ENCODE measurements around the gene CMTM5. TPM values are rescaled to one million over a fixed set of nuclear protein-coding genes. Genes with fewer than 3 reads are reported as not detected.

CMTM5 gene
- total and polyA plus RNA-seq, 8 donors: 0.61 to 1.3 (median 1.1) TPM; not detected in 4

DNA sequence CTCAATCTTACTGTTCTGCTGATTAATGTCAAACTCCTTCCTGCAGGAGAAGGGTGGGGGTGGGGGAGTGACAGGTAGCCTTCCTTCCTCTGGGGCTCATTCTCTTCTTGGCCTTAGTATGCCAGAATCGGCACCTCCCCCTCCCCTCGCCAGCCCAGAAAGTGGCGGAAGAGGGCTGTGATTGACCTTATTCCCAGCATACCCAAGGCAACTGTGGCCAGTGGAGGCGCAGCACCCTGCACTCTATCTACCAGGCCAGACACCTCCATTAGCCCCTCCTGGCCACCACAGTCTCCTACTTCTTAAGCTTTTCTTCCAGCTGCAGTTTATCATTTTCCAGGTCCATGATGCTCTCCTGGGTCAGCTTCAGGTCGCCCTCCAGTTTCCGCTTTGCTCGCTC is 15.8 kb downstream of the CMTM5 start:
- Histone ChIP-seq H3K9me3 (no peaks in the 10 kb centered on the region), H3K27me3 (peaks cover 0 to 9% (median 0%) of the 10 kb centered on the region in 3 donors), H3K36me3 (no peaks in the 10 kb centered on the region), H3K27ac (no peak overlapping the region), H3K4me1 (no peaks in the 10 kb centered on the region), H3K4me3 (no peak overlapping the region)
- intact Hi-C loops (cut with DNase I; ENCODE audit: low total_unique reads): no loop called here
- no peak for DNase-seq
- WGBS, 5 donors: 70 to 79% (median 77%) methylated on average over 7 of the region's 7 CpGs
- TF ChIP-seq EP300 (IDR thresholded peaks at IDR 0.05) (no peak), POLR2AphosphoS5 (IDR thresholded peaks at IDR 0.05) (no peak), CTCF (IDR thresholded peaks at IDR 0.05) (no peak), POLR2A (IDR thresholded peaks at IDR 0.05) (no peak)

GRCh38 chr14:23396126-23396525 is 19.3 kb downstream of the CMTM5 start:
- no peak overlapping the region for H3K27ac ChIP-seq
- TF ChIP-seq EP300 (IDR thresholded peaks at IDR 0.05): no peak
- TF ChIP-seq POLR2A (IDR thresholded peaks at IDR 0.05): no peak
- no peak for TF ChIP-seq POLR2AphosphoS5 (IDR thresholded peaks at IDR 0.05)
- no peak for TF ChIP-seq CTCF (IDR thresholded peaks at IDR 0.05)
- 84 to 93% (median 91%) methylated on average over 10 of the region's 10 CpGs for WGBS, 5 donors
- H3K9me3 ChIP-seq: no peaks in the 10 kb centered on the region
- intact Hi-C loops (cut with DNase I; ENCODE audit: low total_unique reads): no loop called here
- DNase-seq: no peak
- H3K36me3 ChIP-seq: no peaks in the 10 kb centered on the region
- H3K27me3 ChIP-seq: peaks cover 0 to 4% (median 0%) of the 10 kb centered on the region in 3 donors
- no peak overlapping the region for H3K4me3 ChIP-seq
- H3K4me1 ChIP-seq: no peaks in the 10 kb centered on the region

GRCh38 chr14:23396781-23397407 is 20.0 kb downstream of the CMTM5 start:
- no peaks in the 10 kb centered on the region for H3K9me3 ChIP-seq
- no peaks in the 10 kb centered on the region for H3K4me1 ChIP-seq
- intact Hi-C loops (cut with DNase I; ENCODE audit: low total_unique reads): no loop called here
- no peak overlapping the region for H3K4me3 ChIP-seq
- peaks cover 0 to 6% (median 0%) of the 10 kb centered on the region in 3 donors for H3K27me3 ChIP-seq
- no peak for DNase-seq
- WGBS, 5 donors: 82 to 97% (median 92%) methylated on average over 4 to 10 of the region's 10 CpGs
- TF ChIP-seq CTCF (IDR thresholded peaks at IDR 0.05) (no peak), EP300 (IDR thresholded peaks at IDR 0.05) (no peak), POLR2A (IDR thresholded peaks at IDR 0.05) (no peak)
- no peaks in the 10 kb centered on the region for H3K36me3 ChIP-seq
- no peak overlapping the region for H3K27ac ChIP-seq

DNA sequence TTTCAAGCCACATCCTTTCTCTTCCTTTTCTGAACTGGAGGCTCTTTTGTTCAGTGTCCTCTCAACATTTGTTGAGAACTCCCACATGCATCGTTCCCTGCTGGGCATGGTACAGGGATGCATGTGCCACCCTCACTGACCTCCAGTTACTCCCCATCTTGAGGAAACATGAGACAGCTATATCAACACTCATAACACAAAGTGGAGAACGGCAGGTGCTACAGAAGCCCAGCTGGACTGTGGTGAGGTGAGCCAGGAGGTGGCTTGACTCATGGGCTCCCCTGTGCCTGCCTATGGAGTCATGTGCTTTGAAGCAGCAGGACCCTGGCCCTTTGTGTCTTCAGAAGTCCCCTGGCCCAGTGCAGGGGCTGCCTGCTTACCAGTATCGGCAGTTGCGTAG is 21.5 kb downstream of the CMTM5 start:
- Histone ChIP-seq H3K27me3 (peaks cover 0 to 20% (median 4%) of the 10 kb centered on the region in 3 donors), H3K36me3 (no peaks in the 10 kb centered on the region), H3K4me1 (no peaks in the 10 kb centered on the region), H3K4me3 (no peak overlapping the region), H3K27ac (no peak overlapping the region), H3K9me3 (no peaks in the 10 kb centered on the region)
- TF ChIP-seq CTCF (IDR thresholded peaks at IDR 0.05) (no peak), POLR2AphosphoS5 (IDR thresholded peaks at IDR 0.05) (no peak), EP300 (IDR thresholded peaks at IDR 0.05) (no peak), POLR2A (IDR thresholded peaks at IDR 0.05) (no peak)
- WGBS, 5 donors: 76 to 85% (median 81%) methylated on average over 4 of the region's 4 CpGs
- intact Hi-C loops (cut with DNase I; ENCODE audit: low total_unique reads): no loop called here
- no peak for DNase-seq

Measured in stomach (tissue), 9 donors.